Mucosa of descending colon (tissue), 3 donors: ENCODE data around the gene TUBB3. TPM values are rescaled to one million over a fixed set of nuclear protein-coding genes. Genes with fewer than 3 reads are reported as not detected.
"Not testable (repeated sequence)": the region's sequence is repeated elsewhere in the genome, so short reads cannot be mapped to it uniquely, and the experiment has no call there.

Experiments
- ATAC-seq: fragments of 200-7000 bp; cut with Tn5 transposase; one replicate; pipeline ENCODE4 v1.9.1; 2020; ENCODE audit warnings: mild to moderate bottlenecking, moderate library complexity
- DNase-seq, 3 donors: peaks; one replicate each; pipeline ENCODE4 v3.0.0-alpha.2; 2020
- H3K36me3 ChIP-seq: fragments of 200-600 bp; one replicate; pipeline ENCODE4 v1.8.0; 2021; ENCODE audit warnings: low read depth, mild to moderate bottlenecking
- H3K4me1 ChIP-seq: fragments of 200-600 bp; one replicate; pipeline ENCODE4 v1.8.0; 2021; ENCODE audit warnings: low read depth, mild to moderate bottlenecking
- H3K4me3 ChIP-seq: fragments of 200-600 bp; one replicate; pipeline ENCODE4 v1.8.0; 2021; ENCODE audit warnings: mild to moderate bottlenecking
- H3K9me3 ChIP-seq: fragments of 200-600 bp; one replicate; pipeline ENCODE4 v1.8.0; 2021; ENCODE audit warnings: mild to moderate bottlenecking
- CTCF ChIP-seq: fragments of 200-600 bp; IDR thresholded peaks from one replicate; pipeline ENCODE4 v1.8.0; 2022; ENCODE audit warnings: antibody characterized with exemption, mild to moderate bottlenecking
- intact Hi-C, 2 donors: fragments of 100-400 bp; cut with DNase I in 1 of 2; cut with micrococcal nuclease in 1 of 2; formaldehyde crosslinking; loops; one replicate each; pipeline versions ENCODE4 v1.11.0 to v1.11.1; 2022; cut with DNase I, micrococcal nuclease
- long read RNA-seq, 2 donors: library from polyadenylated mRNA; unstranded; transcript quantifications; one replicate each; pipeline ENCODE4 v2.0.0, GENCODE V29; 2019 to 2021
- total RNA-seq, 3 donors: library from RNA; stranded (reverse); fragmentation: NEBNext Ultra II Directional in 2 of 3; extraction: Animal tissue kit (Norgen Biotek cat#: 25700) in 2 of 3; gene quantifications; one replicate each; pipeline versions ENCODE4 v1.2.1 to v1.2.4, GENCODE V29; 2021 to 2023
- donor health status: DM: no; HTN: no; CAD: no; lungs with moderate emphysema.
- donor health status: DM: no; HTN: no; CAD: no.
- donor health status: DM: no; HTN: yes; CAD: no.

TUBB3 gene
- total RNA-seq: 10 to 100 TPM in 1 of 3 donors, 1 to 10 TPM in 2; 1.8 to 26.8 (median 7.5) TPM
- long read RNA-seq, donor 1, transcript TUBB3-201 (4 exons, 1,769 nt): major isoform, 28 of 36 reads
- long read RNA-seq, donor 1, partial matches to known transcripts: 0 of 36 reads
- long read RNA-seq, donor 1, other reads (novel, unspliced or antisense): 8 of 36 reads
- long read RNA-seq, donor 2, transcript TUBB3-201 (4 exons, 1,769 nt): major isoform, 9 of 9 reads
- long read RNA-seq, donor 2, partial matches to known transcripts: 0 of 9 reads
- long read RNA-seq, donor 2, other reads (novel, unspliced or antisense): 0 of 9 reads

- Histone ChIP-seq H3K4me3 (no peak within 1 kb of the TSS), H3K36me3 (no peaks in the 10 kb centered on the region), H3K9me3 (no peaks in the 10 kb centered on the region), H3K4me1 (peaks cover 37% of the 10 kb centered on the region)
- no peak for TF ChIP-seq CTCF
- peak; percentile 69 to 76 (median 70) for DNase-seq
- intact Hi-C loops: no loop called here
- peak; percentile 65 for ATAC-seq
Measured at GRCh38 chr16:89922884-89923639, at the start of gene TUBB3. Gene TUBB3, plus strand, starts transcription at chr16:89923342. Its CDS starts 60 bp downstream, at chr16:89923402.

GRCh38 chr16:89873972-89874689, 49.0 kb upstream of the TUBB3 start:
- peak overlapping the region; percentile 54 for H3K4me3 ChIP-seq
- TF ChIP-seq CTCF: no peak
- ATAC-seq (peak; percentile 86), DNase-seq (peak; percentile 97 to 98 (median 97))
- H3K36me3 ChIP-seq: no peaks in the 10 kb centered on the region
- peaks cover 15% of the 10 kb centered on the region for H3K4me1 ChIP-seq
- no peaks in the 10 kb centered on the region for H3K9me3 ChIP-seq
- intact Hi-C loops: no loop called here

GRCh38 chr16:89879123-89879522, 44.0 kb upstream of the TUBB3 start:
- H3K36me3 ChIP-seq, H3K4me3 ChIP-seq, DNase-seq, intact Hi-C loops, H3K9me3 ChIP-seq, ATAC-seq, H3K4me1 ChIP-seq: not testable (repeated sequence)

- no peak for DNase-seq
- H3K9me3 ChIP-seq: no peaks in the 10 kb centered on the region
- H3K36me3 ChIP-seq: no peaks in the 10 kb centered on the region
- TF ChIP-seq CTCF: no peak
- no peak overlapping the region for H3K4me3 ChIP-seq
- no peaks in the 10 kb centered on the region for H3K4me1 ChIP-seq
- ATAC-seq: no peak
- intact Hi-C loops: no loop called here
Measured at GRCh38 chr16:89880477-89881367, 42.4 kb upstream of the TUBB3 start.

GRCh38 chr16:89881368-89881730, 41.8 kb upstream of the TUBB3 start:
- no peak overlapping the region for H3K4me3 ChIP-seq
- H3K4me1 ChIP-seq: no peaks in the 10 kb centered on the region
- ATAC-seq (no peak), DNase-seq (no peak)
- no peaks in the 10 kb centered on the region for H3K9me3 ChIP-seq
- no peaks in the 10 kb centered on the region for H3K36me3 ChIP-seq
- intact Hi-C loops: no loop called here
- TF ChIP-seq CTCF: no peak
